Stimulated activated CD4-positive, alpha-beta T cell treated with anti-CD3 and anti-CD28 coated beads, Interleukin-4, amount 100 ng/mL, for 1 hour (primary cell): Measurements from ENCODE around the gene IFITM2.
"Not testable (repeated sequence)": the region's sequence is repeated elsewhere in the genome, so short reads cannot be mapped to it uniquely, and the experiment has no call there.

Experiments used
- DNase-seq: peaks from one replicate; pipeline ENCODE4 v3.0.0-alpha.2; 2020

The IFITM2 gene

DNA sequence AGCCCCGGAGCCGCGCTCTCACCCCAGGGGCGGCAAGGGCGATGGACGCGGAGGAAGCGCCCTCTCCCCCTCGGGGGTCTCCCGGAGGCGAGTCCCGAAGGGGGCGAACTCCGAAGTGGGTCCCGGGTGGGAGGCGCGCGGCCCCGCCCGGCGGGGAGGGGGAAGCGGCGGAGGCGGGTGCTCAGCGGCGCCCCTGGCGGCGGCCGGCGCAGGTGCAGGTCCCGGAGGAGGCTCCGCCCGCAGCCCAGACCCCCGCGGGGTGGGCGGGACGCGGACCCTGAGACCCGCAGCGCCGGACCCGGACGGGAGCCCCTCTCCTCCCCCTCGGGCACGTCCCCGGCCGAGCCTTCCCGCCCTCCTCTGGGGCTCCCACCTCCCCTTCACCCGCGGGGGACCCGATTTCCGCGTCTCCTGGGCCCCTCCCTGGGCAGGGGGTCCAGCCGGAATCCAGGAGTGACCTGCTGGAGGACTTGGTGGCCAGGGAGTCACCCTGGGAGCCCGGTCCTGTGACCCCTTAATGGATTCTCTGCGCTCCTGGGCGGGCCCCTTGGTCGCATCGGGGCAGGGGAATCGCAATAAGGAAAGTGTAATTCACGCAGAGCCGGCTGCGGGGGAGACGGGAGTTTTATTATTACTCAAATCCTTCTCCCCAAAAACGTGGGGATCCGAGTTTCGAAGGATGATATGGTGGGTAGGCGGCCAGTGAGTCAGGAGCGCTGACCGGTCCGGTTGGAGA lies 3.6 kb downstream of the IFITM2 start:
- DNase-seq, result not testable (repeated sequence)

DNA sequence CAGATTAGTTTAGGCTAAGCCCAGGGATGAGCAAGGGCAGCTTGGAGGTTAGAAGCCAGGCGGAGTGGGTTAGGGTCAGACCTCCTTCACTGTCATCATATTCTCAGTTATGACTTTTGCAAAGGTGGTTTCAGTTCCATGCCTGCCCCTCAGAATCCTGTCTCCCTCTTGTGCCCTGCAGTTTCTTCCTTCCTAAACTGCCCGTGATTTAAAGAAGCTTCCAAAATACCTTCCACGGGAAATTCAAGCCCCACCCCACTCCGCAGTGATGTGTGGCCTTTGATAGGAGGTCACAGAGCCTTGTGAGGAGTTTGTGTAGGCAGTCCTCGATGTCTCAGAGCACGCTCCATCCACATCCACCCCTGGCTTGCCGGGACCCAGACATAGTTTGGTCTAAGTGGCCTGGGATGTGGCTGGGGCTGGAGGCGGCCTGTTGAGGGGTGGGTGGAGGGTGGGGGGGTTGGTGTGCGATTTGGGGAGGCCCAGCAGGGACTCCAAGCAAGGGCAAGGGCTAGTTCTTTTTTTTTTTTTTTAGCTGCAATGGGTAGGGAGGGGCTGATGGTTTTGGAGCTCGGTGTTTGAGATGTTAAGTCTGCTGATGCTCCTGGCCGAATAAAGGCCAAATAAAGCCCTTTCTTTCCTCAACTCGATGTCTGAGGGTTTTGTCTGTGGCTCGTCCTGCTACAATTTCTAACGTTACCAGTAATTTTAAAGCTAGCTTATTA lies 4.6 kb downstream of the IFITM2 start:
- DNase-seq, result no peak

DNA sequence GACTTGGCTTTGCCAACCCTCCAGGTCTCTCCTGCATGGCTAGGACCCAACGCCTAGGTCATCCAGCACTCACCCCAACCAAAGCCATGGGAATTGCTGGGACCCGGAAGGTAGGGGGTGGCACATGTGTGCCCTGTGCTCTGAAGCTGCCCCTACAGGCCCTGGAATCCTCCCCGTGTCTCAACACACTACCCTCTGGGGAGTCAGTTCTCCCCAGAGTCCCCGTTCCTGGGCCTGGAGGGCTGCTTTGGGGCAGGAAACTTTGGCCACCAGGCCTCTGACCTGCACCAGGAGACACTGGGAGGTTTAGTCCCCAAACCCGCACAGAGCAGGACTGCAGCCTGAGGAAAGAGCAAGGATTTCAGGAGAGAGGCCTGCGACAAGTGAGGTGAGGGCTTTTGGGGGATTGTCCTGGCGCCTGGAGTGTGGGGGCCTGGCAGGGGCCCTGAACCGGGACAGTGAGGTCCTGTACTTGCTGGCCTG lies 5.7 kb downstream of the IFITM2 start:
- no peak for DNase-seq

DNA sequence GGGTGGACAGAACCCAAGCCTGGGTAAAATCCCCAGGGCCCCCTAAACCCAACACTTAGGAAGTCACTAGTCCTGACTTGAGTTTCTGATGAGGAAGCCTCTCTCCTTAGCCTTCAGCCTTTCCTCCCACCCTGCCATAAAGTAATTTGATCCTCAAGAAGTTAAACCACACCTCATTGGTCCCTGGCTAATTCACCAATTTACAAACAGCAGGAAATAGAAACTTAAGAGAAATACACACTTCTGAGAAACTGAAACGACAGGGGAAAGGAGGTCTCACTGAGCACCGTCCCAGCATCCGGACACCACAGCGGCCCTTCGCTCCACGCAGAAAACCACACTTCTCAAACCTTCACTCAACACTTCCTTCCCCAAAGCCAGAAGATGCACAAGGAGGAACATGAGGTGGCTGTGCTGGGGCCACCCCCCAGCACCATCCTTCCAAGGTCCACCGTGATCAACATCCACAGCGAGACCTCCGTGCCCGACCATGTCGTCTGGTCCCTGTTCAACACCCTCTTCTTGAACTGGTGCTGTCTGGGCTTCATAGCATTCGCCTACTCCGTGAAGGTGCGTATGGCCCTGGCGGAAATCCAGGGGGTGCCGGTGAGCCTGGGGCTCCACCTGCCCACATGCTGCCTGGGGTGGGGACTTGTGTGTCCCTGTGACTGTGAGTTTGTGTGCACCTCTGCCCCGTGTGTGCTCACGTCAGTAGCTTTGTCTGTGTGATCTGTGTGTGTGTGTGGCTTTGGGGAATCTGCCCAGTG lies 6.4 kb downstream of the IFITM2 start, which contains the start of gene IFITM1:
TSS of gene IFITM1 (plus strand) at position 254 of the 767 bp plus-strand sequence. CDS start at position 385, 131 bp downstream.
- DNase-seq, result peak; percentile 44

DNA sequence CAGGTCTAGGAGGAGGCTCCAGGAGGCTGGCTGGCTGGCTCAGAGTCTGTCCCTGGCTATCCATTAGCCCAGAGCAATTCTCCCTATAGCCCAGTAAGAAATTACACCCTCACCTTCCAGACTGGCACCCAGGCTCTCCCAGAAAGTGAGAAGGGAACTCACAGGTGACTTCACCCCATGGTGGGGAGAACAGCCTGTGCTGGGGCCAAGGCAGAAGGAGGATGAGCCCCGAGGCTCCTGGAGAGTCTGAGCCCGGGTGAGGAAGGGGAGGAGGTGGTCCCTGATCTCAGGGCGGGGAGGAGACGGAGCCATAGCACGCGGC lies 6.9 kb downstream of the IFITM2 start:
- DNase-seq, result not testable (repeated sequence)

DNA sequence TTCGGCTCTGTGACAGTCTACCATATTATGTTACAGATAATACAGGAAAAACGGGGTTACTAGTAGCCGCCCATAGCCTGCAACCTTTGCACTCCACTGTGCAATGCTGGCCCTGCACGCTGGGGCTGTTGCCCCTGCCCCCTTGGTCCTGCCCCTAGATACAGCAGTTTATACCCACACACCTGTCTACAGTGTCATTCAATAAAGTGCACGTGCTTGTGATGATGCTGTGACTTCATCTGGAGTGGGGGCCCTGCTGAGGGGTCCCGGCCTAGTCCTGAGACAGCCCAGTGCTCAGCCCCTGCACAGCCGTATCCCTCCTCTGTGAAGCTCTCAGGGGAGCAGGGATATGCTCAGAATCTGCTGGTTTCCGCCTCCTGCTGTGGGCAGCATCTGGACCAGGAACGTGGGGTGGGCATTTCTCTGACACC lies 7.5 kb downstream of the IFITM2 start:
- no peak for DNase-seq

DNA sequence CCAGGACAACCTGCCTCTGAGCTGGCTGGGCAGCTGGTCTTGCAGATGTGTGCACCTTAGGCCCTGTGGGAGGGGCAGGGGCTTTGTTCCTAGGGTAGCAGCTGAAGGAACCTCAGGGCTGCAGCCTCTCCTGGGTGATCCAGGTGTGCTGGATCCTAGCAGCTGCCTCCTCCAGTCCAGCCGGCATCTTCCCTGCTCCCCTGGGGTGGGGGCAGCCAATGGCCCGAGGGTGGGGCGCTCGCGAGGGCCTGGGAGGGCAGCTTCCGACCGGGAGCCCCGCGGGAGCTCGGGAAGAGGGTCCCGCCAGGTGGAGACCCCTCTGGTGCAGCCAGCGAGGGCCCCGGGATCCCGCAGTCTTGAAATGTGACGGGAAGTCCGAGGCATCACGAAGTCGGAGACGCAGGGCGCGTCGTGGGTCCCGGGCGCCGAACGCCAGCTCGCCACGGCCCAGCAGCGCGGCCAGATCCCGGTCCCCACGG lies 7.9 kb downstream of the IFITM2 start:
- no peak for DNase-seq

DNA sequence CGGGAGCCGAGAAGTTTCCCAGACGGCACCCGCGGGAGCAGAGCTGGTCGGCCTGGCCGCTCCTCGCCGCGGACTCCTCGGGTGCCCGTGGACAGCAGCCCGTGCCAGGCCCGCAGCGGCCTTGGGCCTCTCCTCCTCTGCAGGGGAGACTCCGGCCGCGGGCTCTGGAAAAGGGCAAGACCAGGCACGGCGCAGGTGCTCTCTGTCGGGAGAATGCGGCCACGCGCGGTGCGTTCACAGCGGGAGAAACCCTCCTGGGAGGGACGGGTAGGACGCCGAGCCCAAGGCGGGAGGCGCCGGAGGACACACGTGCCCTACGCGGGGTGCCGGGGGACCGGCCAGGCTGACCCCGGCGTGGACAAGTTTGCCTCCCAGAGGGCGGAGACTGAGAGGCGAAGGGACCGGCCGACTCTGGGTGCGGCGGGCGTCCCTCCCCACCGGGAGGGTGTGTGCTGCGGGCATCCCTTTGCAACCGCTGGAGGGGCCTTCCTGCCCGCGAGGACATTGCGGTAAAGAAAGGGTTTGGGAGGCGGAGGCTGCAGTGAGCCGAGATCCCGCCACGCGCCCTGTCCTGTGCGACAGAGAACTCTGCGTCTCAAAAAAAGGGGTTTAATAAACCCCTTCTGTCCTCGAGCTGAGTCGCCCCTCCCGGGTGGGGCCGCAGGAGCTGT lies 8.6 kb downstream of the IFITM2 start:
- no peak for DNase-seq

DNA sequence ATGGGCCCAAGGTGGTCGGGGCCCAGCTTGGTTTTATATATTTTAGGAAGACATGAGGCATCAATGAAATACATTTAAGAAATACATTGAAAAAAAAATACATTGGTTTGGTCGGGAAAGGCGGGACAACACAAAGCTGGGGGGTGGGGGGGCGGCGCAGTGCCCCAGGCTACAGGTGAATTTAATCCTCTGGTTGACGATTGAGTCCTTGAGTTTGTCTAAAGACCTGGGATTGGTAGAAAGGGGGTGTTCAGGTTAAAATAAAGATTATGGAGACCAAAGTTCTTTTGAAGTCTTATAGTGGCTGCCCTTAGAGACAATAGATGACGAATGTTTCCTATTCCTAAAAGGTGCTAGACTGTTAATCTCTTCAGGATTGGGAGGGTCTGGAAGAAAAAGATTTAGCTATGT lies 9.3 kb downstream of the IFITM2 start:
- DNase-seq, result no peak

DNA sequence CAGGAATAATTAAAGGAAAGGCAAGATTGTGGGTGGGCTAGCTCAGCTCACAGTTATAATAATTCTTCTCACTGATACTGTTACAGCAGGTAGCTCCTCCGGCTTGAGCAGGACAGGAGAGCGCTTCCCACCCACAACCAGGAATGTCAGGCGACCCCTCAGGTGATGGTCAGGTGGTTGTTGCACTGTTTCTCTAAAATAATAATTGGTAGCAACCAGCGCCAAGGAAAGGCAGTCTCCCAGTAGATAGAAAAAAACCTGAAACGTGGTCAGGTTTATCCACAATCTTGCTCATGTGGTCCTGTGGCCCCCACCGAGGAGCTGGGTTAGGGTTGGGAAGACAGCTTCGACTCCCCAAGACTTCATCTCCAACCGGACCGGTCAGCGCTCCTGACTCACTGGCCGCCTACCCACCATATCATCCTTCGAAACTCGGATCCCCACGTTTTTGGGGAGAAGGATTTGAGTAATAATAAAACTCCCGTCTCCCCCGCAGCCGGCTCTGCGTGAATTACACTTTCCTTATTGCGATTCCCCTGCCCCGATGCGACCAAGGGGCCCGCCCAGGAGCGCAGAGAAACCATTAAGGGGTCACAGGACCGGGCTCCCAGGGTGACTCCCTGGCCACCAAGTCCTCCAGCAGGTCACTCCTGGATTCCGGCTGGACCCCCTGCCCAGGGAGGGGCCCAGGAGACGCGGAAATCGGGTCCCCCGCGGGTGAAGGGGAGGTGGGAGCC lies 10.2 kb downstream of the IFITM2 start:
- not testable (repeated sequence) for DNase-seq

DNA sequence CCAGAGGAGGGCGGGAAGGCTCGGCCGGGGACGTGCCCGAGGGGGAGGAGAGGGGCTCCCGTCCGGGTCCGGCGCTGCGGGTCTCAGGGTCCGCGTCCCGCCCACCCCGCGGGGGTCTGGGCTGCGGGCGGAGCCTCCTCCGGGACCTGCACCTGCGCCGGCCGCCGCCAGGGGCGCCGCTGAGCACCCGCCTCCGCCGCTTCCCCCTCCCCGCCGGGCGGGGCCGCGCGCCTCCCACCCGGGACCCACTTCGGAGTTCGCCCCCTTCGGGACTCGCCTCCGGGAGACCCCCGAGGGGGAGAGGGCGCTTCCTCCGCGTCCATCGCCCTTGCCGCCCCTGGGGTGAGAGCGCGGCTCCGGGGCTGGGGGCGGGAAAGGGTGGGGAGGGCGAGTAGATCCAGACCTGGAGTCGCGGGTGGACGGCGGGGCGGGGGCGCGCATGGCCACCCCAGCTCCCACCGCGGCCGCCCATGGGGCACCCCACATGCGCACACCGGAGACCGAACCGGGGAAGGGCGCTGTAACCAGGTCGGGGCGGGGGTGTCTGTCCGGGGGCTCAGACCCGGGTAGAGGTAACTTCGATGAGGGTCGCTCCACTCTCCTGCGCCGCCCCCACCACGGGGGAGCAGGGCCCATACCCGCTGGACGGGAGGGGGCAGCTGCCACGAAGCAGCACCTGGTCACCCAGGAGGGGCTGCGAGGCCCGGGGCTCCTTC lies 10.9 kb downstream of the IFITM2 start:
- DNase-seq, result not testable (repeated sequence)

DNA sequence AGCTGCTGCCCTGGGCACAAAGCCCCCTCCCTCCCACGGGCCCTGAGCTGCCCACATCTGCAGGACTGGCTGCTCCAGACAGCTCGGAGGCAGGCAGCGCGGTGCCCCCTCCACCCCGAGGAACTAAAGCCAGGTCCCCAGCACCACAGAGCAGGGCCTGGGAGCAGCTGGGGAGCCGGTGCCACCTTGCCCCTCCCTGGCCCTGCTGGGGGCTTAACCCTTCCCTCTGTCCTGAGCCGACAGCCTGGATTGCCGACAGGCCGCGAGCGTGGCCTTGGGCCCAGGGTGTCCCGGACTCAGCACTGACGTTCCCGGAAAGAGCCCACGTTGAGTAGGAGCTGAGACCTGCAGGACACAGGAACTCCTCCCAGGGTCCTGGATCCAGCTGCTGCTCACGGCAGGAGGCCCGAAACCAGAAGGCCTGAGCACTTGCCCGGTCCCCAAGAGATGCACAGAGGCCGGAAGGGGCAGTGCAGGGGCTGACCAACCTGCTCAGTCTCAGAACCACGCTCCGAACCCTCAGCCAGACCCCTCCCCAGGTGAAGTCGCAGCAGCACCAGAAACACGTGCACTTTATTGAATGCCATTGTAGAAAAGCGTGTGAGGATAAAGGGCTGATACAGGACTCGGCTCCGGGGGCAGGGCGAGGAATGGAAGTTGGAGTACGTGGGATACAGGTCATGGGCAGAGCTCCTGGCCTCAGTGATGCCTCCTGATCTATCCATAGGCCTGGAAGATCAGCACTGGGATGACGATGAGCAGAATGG lies 11.7 kb downstream of the IFITM2 start:
- DNase-seq, result not testable (repeated sequence)

DNA sequence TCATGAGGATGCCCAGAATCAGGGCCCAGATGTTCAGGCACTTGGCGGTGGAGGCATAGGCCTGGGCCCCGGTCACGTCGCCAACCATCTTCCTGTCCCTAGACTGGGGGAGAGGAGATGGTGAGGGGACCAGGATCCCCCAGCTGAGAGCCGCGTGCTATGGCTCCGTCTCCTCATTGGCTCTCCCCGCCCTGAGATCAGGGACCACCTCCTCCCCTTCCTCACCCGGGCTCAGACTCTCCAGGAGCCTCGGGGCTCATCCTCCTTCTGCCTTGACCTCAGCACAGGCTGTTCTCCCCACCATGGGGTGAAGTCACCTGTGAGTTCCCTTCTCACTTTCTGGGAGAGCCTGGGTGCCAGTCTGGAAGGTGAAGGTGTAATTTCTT lies 12.3 kb downstream of the IFITM2 start:
- DNase-seq, result not testable (repeated sequence)

DNA sequence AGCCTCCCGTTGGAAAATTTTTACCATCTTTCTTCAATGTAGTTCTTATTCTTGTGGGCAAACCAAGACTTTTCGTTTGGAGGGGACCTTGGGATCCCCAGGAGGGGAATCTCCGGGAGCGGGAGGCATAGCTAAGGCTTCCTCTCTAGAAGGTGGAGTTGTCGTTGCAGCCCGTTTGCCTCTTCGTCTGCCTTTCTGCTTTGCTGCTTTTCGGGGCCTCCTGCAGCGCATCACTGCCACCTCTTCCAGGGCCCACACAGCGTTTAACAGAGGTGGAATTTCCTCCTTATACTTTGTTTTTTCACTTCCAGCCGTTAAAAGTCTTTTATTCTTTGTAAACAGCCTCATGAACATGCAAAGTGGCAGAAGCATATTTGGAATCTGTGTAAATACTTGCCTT lies 16.5 kb downstream of the IFITM2 start:
- DNase-seq, result no peak

DNA sequence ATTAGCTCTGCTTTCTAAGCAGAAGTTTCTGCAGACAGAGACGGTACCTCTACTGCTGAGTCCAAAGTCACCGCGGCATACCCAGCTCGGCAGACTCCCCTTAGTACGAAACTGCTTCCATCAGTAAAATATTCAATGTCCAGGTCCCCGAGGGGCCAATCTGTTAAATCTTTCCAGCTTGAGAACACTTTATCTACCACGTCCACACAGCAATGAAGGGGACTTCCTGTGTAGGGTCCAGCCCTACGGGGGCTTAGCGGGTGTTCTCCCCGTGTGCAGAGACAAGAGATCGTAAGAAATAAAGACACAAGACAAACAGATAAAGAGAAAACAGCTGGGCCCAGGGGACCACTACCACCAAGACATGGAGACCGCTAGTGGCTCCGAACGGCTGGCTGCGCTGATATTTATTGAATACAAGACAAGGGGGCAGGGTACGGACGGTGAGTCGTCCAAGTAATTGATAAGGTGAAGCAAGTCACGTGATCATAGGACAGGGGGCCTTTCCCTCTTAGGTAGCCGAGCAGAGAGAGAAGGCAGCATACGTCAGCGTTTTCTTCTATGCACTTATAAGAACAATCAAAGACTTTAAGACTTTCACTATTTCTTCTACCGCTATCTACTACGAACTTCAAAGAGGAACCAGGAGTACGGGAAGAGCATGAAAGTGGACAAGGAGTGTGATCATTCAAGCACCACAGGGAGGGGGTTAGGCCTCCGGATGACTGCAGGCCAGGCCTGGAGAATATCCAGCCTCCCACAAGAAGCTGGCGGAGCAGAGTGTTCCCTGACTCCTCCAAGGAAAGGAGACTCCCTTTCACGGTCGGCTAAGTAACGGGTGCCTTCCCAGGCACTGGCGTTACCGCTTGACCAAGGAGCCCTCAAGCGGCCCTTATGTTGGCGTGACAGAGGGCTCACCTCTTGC lies 17.2 kb downstream of the IFITM2 start:
- not testable (repeated sequence) for DNase-seq

DNA sequence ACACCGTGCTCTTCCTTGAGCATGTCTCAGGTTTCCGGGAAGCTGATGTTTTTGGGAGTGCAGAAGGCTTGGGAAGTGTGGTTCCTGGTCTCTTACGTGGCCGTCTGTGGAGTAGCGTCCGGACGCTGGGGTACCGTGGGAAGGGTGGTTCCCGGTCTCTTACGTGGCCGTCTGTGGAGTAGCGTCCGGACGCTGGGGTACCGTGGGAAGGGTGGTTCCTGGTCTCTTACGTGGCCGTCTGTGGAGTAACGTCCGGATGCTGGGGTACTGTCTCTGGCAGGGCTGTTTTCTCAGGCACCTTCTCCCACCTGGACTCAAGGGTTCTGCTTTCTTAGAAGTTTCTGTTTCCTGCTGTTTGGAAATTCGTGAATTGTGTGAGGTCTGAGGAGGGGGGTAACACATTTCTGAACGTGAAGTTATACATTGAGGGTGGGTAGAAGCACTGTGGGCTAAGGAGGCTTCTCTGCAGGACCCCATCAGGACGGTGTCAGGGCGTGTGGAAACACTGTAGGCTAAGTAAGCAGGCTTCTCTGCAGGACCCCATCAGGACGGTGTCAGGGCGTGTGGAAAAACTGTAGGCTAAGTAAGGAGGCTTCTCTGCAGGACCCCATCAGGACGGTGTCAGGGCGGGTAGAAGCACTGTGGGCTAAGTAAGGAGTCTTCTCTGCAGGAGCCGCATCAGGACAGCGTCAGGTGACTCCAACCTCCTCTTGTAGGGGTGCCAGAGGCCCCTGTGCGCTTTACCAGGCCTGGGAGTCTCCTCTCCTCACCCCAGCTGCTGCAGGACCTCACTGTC lies 18.4 kb downstream of the IFITM2 start:
- DNase-seq, result no peak

DNA sequence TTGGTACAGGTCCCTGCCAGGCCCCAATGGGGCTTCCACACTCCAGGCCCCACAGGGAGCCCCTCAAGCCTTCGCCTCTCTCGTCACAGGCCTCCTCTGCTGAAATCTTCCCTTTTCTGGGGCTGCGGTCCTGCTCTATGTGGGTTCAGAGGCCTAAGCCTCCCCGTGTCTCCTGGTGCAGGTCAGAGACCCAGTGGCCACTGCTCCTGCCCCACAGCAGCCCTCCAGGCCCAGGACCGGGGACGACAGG lies 18.9 kb downstream of the IFITM2 start:
- no peak for DNase-seq

DNA sequence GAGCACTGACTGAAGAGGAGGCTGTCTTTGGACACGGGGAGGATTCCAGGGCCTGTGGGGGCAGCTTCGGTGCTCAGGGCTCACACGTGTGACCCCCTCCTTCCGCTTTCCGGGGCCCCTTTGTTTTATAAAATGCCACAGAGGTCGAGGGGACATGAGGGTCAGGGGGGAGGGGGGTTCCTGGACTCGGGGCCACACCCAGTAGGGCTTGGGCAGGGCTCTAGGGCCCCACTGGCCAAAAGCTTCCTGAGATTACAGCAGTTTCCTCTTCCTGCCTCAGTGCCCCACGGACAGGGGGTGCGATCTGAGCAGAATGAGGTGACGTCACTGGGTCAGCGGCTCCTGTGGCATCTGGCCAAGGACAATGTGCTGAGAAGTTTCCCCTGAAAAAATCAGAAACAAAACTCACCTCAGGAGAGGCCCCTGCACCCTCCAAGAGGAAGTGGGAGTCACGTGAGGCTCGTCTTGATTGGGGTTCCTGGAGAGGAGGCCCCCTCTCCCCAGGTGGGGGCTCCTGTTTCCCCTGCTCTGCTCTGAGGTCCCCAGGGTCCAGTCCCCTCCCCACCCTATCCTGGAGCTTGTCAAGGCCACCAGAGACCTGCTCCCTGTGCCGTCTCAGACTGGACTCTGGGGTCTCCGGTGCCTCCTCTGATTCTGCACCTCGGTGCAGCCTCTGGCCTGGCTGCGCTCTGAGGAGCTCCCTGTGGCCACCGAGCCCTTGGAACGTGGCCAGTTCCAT lies 19.4 kb downstream of the IFITM2 start:
- peak; percentile 52 for DNase-seq
